ENCODE results near the gene LETMD1. TPM values are rescaled to one million over a fixed set of nuclear protein-coding genes. Genes with fewer than 3 reads are reported as not detected.

LETMD1 gene
- total and polyA plus RNA-seq, 2 of the 8 experiments (the other 6 are each of a cell fraction or from before 2014, with no cell fraction given) = 39.4 to 65.3 TPM

DNA sequence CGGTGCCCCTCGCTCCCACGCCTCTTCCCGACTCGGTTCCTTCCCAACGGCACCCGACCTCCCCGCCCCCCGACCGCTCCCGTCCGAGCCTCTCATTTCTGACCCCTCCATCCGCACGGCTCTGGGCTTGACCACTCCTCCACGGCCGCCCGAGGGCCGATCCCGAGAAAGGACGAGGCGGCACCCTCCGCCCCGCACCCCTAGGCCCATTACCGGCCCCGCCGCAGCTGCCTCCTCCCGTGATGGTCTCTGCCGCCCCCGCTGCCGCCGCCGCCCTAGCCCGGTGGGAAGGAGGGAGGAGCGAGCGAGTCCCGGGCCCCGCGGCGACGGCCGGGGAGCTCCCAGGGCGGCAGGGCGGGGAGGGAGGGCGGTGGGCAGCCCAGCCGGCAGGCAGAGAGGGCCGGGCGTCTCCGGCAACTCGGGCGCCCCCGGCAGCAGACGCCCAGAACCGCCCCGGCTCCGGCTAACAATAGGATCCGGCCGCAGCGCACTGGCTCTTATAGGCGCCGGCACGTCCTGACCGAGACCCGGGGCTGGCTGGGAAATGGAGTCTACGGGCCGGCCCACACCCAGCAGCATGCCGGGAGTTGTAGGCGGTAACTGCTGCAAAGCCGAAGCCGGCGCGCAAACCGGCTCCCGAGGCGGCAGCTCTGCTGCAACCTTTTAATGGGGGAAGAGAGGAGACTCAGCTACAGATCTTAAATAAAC, 35.2 kb downstream of the LETMD1 start, which contains the start of gene CSRNP2 (continued):
- TF ChIP-seq, protein P1, sequence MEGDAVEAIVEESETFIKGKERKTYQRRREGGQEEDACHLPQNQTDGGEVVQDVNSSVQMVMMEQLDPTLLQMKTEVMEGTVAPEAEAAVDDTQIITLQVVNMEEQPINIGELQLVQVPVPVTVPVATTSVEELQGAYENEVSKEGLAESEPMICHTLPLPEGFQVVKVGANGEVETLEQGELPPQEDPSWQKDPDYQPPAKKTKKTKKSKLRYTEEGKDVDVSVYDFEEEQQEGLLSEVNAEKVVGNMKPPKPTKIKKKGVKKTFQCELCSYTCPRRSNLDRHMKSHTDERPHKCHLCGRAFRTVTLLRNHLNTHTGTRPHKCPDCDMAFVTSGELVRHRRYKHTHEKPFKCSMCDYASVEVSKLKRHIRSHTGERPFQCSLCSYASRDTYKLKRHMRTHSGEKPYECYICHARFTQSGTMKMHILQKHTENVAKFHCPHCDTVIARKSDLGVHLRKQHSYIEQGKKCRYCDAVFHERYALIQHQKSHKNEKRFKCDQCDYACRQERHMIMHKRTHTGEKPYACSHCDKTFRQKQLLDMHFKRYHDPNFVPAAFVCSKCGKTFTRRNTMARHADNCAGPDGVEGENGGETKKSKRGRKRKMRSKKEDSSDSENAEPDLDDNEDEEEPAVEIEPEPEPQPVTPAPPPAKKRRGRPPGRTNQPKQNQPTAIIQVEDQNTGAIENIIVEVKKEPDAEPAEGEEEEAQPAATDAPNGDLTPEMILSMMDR (IDR thresholded peaks at IDR 0.05; ENCODE audit: control extremely low read depth in 1 of 3, insufficient read depth in 1 of 3, low read depth in 1 of 3, low read length in 3 of 3) = peak in 1 of 3 experiments; percentile 2; a peak in 2 of 4 replicates
- TF ChIP-seq BRCA1 (IDR thresholded peaks at IDR 0.05; ENCODE audit: low read depth, low read length) (no peak), TAF1 (IDR thresholded peaks at IDR 0.05; ENCODE audit: low read depth, low read length) (peak; percentile 99), JUND (IDR thresholded peaks at IDR 0.05; ENCODE audit: low read length) (no peak), EZH2 (IDR thresholded peaks at IDR 0.05; ENCODE audit: low read depth, low read length, severe bottlenecking) (no peak), CTBP2 (IDR thresholded peaks at IDR 0.05; ENCODE audit: borderline replicate concordance, insufficient read depth, insufficient read length, low read length) (no peak), PHF8 (conservative IDR thresholded peaks at IDR 0.05; ENCODE audit: low read depth, low read length) (peak; percentile 86), POU5F1 (IDR thresholded peaks at IDR 0.05; ENCODE audit: low read depth, low read length) (no peak), SP4 (IDR thresholded peaks at IDR 0.05; ENCODE audit: low read length) (no peak), TBP (IDR thresholded peaks at IDR 0.05; ENCODE audit: low read depth, low read length) (peak; percentile 97), NANOG (IDR thresholded peaks at IDR 0.05; ENCODE audit: insufficient read depth, low read depth, low read length, poor library complexity, severe bottlenecking) (no peak), CHD1 (IDR thresholded peaks at IDR 0.05; ENCODE audit: low read depth, low read length) (no peak), MAFK (IDR thresholded peaks at IDR 0.05; ENCODE audit: low read depth, low read length) (no peak), BACH1 (IDR thresholded peaks at IDR 0.05; ENCODE audit: low read length) (no peak), SIX5 (IDR thresholded peaks at IDR 0.05; ENCODE audit: low read depth, low read length) (peak; percentile 75)
- TF ChIP-seq, protein P2, sequence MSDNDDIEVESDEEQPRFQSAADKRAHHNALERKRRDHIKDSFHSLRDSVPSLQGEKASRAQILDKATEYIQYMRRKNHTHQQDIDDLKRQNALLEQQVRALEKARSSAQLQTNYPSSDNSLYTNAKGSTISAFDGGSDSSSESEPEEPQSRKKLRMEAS (IDR thresholded peaks at IDR 0.05) = 0 out of 2 replicates have a peak, but pooled peaks have one; percentile 10
- TF ChIP-seq, protein P3, sequence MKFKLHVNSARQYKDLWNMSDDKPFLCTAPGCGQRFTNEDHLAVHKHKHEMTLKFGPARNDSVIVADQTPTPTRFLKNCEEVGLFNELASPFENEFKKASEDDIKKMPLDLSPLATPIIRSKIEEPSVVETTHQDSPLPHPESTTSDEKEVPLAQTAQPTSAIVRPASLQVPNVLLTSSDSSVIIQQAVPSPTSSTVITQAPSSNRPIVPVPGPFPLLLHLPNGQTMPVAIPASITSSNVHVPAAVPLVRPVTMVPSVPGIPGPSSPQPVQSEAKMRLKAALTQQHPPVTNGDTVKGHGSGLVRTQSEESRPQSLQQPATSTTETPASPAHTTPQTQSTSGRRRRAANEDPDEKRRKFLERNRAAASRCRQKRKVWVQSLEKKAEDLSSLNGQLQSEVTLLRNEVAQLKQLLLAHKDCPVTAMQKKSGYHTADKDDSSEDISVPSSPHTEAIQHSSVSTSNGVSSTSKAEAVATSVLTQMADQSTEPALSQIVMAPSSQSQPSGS (IDR thresholded peaks at IDR 0.05; ENCODE audit: low read length) = no peak
- TF ChIP-seq, protein P4, sequence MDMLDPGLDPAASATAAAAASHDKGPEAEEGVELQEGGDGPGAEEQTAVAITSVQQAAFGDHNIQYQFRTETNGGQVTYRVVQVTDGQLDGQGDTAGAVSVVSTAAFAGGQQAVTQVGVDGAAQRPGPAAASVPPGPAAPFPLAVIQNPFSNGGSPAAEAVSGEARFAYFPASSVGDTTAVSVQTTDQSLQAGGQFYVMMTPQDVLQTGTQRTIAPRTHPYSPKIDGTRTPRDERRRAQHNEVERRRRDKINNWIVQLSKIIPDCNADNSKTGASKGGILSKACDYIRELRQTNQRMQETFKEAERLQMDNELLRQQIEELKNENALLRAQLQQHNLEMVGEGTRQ (IDR thresholded peaks at IDR 0.05; ENCODE audit: low read length) = no peak
